GM12865 (cell line): ENCODE results near the gene SULT1C4.
"Not testable (repeated sequence)": the region's sequence is repeated elsewhere in the genome, so short reads cannot be mapped to it uniquely, and the experiment has no call there.

ENCODE experiments used
- DNase-seq: peaks from one replicate; pipeline ENCODE4 v3.0.0; 2010; ENCODE audit warnings: low read depth
- H3K4me3 ChIP-seq: 2 replicates; pipeline ENCODE4 v1.5.1; 2011; ENCODE audit warnings: mild to moderate bottlenecking, low read depth, low read length, control low read depth
- CTCF ChIP-seq: IDR thresholded peaks from 2 replicates; pipeline ENCODE4 v1.5.1; 2011; ENCODE audit warnings: low read length, control low read depth, low read depth, inconsistent platforms; ENCODE audit not compliant: insufficient read depth; ENCODE audit errors: missing control alignments

Gene SULT1C4

GRCh38 chr2:108348816-108349570 lies 28.8 kb upstream of the SULT1C4 start:
- no peak overlapping the region for H3K4me3 ChIP-seq
- no peak for DNase-seq
- TF ChIP-seq CTCF: no peak

DNA sequence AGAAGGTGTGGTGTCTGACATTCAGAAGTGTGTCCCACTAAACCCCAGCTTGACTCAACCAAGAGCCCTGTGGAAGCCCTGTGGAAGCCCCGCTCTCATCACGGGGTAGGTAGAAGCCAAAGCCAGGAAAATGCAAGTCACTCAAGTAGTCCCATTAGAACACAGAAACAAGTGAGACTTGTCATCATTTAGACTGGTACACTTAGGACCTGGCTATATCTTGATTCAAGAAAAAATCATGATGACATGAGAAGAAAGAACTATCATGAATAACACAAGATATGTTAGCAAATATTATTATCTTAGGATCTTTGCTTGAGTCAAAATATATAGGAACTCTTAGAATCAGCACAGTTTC lies 28.2 kb upstream of the SULT1C4 start:
- DNase-seq: no peak
- H3K4me3 ChIP-seq: no peak overlapping the region
- TF ChIP-seq CTCF: no peak

GRCh38 chr2:108351889-108352288 lies 25.9 kb upstream of the SULT1C4 start:
- no peak for DNase-seq
- TF ChIP-seq CTCF: no peak
- H3K4me3 ChIP-seq: no peak overlapping the region

GRCh38 chr2:108354136-108354535 lies 23.6 kb upstream of the SULT1C4 start:
- no peak overlapping the region for H3K4me3 ChIP-seq
- no peak for DNase-seq
- TF ChIP-seq CTCF: no peak

DNA sequence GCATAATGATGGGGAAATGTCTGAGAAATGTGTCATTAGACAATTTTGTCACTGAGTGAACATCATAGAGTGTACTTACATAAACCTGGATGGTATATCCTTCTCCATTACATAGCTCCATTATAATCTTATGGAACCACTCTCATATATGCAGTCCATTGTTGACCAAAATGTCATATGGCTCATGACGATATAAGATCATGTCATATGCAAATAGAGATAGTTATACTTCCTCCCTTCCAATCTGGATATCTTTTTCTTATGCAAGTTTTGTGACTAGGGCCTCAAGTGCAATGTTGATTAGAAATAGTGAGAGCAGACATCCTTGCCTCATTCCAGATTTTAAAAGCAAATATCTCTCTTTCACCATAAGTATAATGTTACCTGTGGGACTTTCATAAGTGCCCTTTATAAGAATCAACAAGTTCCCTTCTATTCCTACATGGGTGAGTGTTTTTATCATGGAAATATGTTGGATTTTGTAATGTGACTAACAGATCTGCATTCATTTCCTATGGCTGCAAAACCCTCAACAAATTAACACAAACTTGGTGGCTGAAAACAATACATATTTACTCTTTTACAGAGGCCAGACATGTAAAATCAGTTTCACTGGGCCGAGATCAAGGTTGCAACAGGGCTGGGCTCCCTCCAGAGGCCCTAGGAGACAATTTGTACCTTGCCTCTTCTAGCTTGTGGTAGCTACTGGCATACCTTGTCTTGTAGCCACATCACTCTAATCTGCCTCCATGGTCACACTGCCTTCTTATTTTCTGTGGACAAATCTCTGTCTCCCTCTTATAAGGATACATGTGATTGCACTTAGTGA lies 21.6 kb upstream of the SULT1C4 start:
- no peak for TF ChIP-seq CTCF

GRCh38 chr2:108359336-108359735 lies 18.4 kb upstream of the SULT1C4 start:
- not testable (repeated sequence) for DNase-seq, H3K4me3 ChIP-seq

More for the DNA sequence above, 21.6 kb upstream of the SULT1C4 start:
- peak; percentile 21 for DNase-seq
- no peak overlapping the region for H3K4me3 ChIP-seq

- no peak for DNase-seq
- no peak overlapping the region for H3K4me3 ChIP-seq
- TF ChIP-seq CTCF: no peak
Measured at GRCh38 chr2:108360776-108361468, 16.8 kb upstream of the SULT1C4 start.
